Measurements from ENCODE around the gene ARID5A. TPM values are rescaled to one million over a fixed set of nuclear protein-coding genes. Genes with fewer than 3 reads are reported as not detected.

Gene ARID5A
- total and polyA plus RNA-seq, 2 of the 13 experiments (the other 11 are each of a cell fraction or from before 2014, with no cell fraction given): 6.0 to 9.5 TPM

DNA sequence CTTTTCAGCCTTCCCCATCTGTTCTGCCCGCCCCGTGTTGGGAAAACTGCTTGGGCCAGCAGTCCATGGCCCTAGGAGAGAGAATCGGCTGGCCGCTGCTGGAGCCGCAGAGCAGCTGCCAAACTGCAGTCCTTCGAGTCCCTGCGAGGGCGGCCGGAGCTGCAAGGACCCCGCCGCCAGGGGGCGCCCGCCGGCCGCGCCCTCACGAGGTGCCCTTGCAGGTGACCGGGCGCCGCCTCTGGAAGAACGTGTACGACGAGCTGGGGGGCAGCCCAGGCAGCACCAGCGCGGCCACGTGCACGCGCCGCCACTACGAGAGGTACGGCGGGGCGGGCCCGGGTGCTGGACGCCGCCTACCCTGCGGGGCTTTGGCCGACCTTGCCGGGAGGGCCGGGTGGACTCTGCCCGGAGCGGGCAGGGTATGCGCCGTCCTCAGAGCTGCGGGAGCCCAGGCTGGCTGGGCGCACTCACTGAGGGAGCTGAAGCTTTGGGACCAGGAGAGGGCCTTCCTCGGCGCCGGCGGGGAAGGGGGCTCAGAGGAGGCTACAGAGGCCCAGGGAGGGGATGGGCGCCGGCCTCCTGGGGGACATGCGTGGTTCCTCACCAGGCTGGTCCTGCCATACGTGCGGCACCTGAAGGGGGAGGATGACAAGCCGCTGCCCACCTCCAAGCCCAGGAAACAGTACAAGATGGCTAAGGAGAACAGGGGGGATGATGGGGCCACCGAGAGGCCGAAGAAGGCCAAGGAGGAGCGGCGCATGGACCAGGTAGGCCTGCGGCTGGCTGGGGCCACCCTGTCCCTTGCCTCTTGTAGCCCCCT is 13.6 kb downstream of the ARID5A start (continued):
- no peak for TF ChIP-seq MTA3 (CRISPR knock-in tag; IDR thresholded peaks at IDR 0.05)
- TF ChIP-seq ZNF333 (CRISPR knock-in tag; IDR thresholded peaks at IDR 0.05; ENCODE audit: borderline replicate concordance): peak; percentile 65; the same call in 1 of the 2 replicates
- no peak for TF ChIP-seq ZNF530 (CRISPR knock-in tag; IDR thresholded peaks at IDR 0.05; ENCODE audit: low read depth)
- peak; percentile 77; the same call in 1 of the 2 replicates for TF ChIP-seq ZNF749 (CRISPR knock-in tag; IDR thresholded peaks at IDR 0.05; ENCODE audit: borderline replicate concordance)
- TF ChIP-seq PBX2 (CRISPR knock-in tag; IDR thresholded peaks at IDR 0.05): no peak
- TF ChIP-seq MEF2D (CRISPR knock-in tag; IDR thresholded peaks at IDR 0.05): no peak; the same call in 1 of the 2 replicates
- no peak for TF ChIP-seq ZNF512B (CRISPR knock-in tag; IDR thresholded peaks at IDR 0.05; ENCODE audit: borderline replicate concordance)
- peak; percentile 89 for TF ChIP-seq TMF1 (CRISPR knock-in tag; IDR thresholded peaks at IDR 0.05; ENCODE audit: low read depth)
- peak; percentile 86; the same call in 1 of the 2 replicates for TF ChIP-seq HOXA7 (CRISPR knock-in tag; IDR thresholded peaks at IDR 0.05)
- 0 out of 2 replicates have a peak, but pooled peaks have one; percentile 18 for TF ChIP-seq NCOR1 (IDR thresholded peaks at IDR 0.05; ENCODE audit: borderline replicate concordance, low read length)
- TF ChIP-seq ZNF343 (CRISPR knock-in tag; IDR thresholded peaks at IDR 0.05): peak; percentile 26; the same call in 1 of the 2 replicates
- TF ChIP-seq ZFP36 (IDR thresholded peaks at IDR 0.05; ENCODE audit: borderline replicate concordance, low read depth, low read length, partially characterized antibody): no peak
- TF ChIP-seq STAT5B (CRISPR knock-in tag; IDR thresholded peaks at IDR 0.05): peak; percentile 60; the same call in 1 of the 2 replicates
- peak; percentile 91 for TF ChIP-seq ZSCAN21 (CRISPR knock-in tag; IDR thresholded peaks at IDR 0.05; ENCODE audit: borderline replicate concordance)
- TF ChIP-seq, protein P1, sequence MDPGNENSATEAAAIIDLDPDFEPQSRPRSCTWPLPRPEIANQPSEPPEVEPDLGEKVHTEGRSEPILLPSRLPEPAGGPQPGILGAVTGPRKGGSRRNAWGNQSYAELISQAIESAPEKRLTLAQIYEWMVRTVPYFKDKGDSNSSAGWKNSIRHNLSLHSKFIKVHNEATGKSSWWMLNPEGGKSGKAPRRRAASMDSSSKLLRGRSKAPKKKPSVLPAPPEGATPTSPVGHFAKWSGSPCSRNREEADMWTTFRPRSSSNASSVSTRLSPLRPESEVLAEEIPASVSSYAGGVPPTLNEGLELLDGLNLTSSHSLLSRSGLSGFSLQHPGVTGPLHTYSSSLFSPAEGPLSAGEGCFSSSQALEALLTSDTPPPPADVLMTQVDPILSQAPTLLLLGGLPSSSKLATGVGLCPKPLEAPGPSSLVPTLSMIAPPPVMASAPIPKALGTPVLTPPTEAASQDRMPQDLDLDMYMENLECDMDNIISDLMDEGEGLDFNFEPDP (CRISPR knock-in tag; conservative IDR thresholded peaks at IDR 0.05): no peak
- TF ChIP-seq NFE2L1 (CRISPR knock-in tag; IDR thresholded peaks at IDR 0.05; ENCODE audit: borderline replicate concordance): no peak
- TF ChIP-seq CSRNP2 (CRISPR knock-in tag; conservative IDR thresholded peaks at IDR 0.05; ENCODE audit: low read depth): no peak; the same call in 1 of the 2 replicates
- TF ChIP-seq TEAD3 (CRISPR knock-in tag; optimal IDR thresholded peaks at IDR 0.05; ENCODE audit: borderline replicate concordance): peak; percentile 77
- TF ChIP-seq GATA4 (IDR thresholded peaks at IDR 0.05; ENCODE audit: borderline replicate concordance, low read depth): peak; percentile 68; the same call in 1 of the 2 replicates
- TF ChIP-seq ZNF720 (CRISPR knock-in tag; IDR thresholded peaks at IDR 0.05): no peak
